GM11168 (cell line): ENCODE measurements around the gene PLCB4.

Experiments used
- in situ Hi-C: fragments of 300-500 bp; cut with MboI; formaldehyde crosslinking; loops from one replicate; pipeline ENCODE4 v1.12.0; 2022; ENCODE audit warnings: low sequenced_read_pairs; ENCODE audit not compliant: unreplicated experiment

PLCB4 gene

GRCh38 chr20:9495701-9496100, 426.8 kb downstream of the PLCB4 start:
- in situ Hi-C loops: no loop called here

- in situ Hi-C loops: no loop called here
These were observed 427.3 kb downstream of the PLCB4 start for GRCh38 chr20:9496155-9496554.

- in situ Hi-C loops: no loop called here
These were observed 429.4 kb downstream of the PLCB4 start for GRCh38 chr20:9498322-9498721.

- in situ Hi-C loops: no loop called here
These were observed 430.4 kb downstream of the PLCB4 start for GRCh38 chr20:9499126-9499899.

- in situ Hi-C loops: no loop called here
These were observed 431.2 kb downstream of the PLCB4 start for GRCh38 chr20:9500121-9500520.

- in situ Hi-C loops: no loop called here
These were observed 432.6 kb downstream of the PLCB4 start for GRCh38 chr20:9501473-9501872.

- in situ Hi-C loops: no loop called here
These were observed 434.8 kb downstream of the PLCB4 start for GRCh38 chr20:9503526-9504245.

- in situ Hi-C loops: no loop called here
These were observed 437.5 kb downstream of the PLCB4 start for GRCh38 chr20:9506280-9506821.

- in situ Hi-C loops: no loop called here
These were observed 438.1 kb downstream of the PLCB4 start for GRCh38 chr20:9506964-9507369.

- in situ Hi-C loops: no loop called here
These were observed 438.8 kb downstream of the PLCB4 start for GRCh38 chr20:9507544-9508239.

GRCh38 chr20:9508240-9508661, 439.4 kb downstream of the PLCB4 start:
- in situ Hi-C loops: no loop called here

- in situ Hi-C loops: no loop called here
These were observed 439.9 kb downstream of the PLCB4 start for GRCh38 chr20:9508696-9509178.

- in situ Hi-C loops: no loop called here
These were observed 440.4 kb downstream of the PLCB4 start for GRCh38 chr20:9509246-9509645.

GRCh38 chr20:9510911-9511310, 442.0 kb downstream of the PLCB4 start:
- in situ Hi-C loops: loop anchor here (10.0 kb wide), 3 partner anchors 46 to 96 kb away; no protein-coding TSS in a partner anchor

GRCh38 chr20:9514072-9514460, 445.2 kb downstream of the PLCB4 start:
- in situ Hi-C loops: loop anchor here (10.0 kb wide), 3 partner anchors 49 to 99 kb away; no protein-coding TSS in a partner anchor

- in situ Hi-C loops: loop anchor here (10.0 kb wide), 3 partner anchors 50 to 100 kb away; no protein-coding TSS in a partner anchor
These were observed 445.8 kb downstream of the PLCB4 start, which contains the start of gene LAMP5 for GRCh38 chr20:9514461-9515213. Gene LAMP5, plus strand, starts transcription at chr20:9514590. Its CDS starts 263 bp downstream, at chr20:9514853.

- in situ Hi-C loops: loop anchor here (10.0 kb wide), 3 partner anchors 50 to 100 kb away; no protein-coding TSS in a partner anchor
These were observed 446.3 kb downstream of the PLCB4 start for GRCh38 chr20:9515214-9515585.

- in situ Hi-C loops: loop anchor here (10.0 kb wide), 3 partner anchors 51 to 101 kb away; no protein-coding TSS in a partner anchor
These were observed 446.9 kb downstream of the PLCB4 start for GRCh38 chr20:9515741-9516233.

- in situ Hi-C loops: loop anchor here (10.0 kb wide), 3 partner anchors 52 to 102 kb away; no protein-coding TSS in a partner anchor
These were observed 447.5 kb downstream of the PLCB4 start for GRCh38 chr20:9516234-9516871.
